ENCODE results near the gene UTRN.

The UTRN gene

DNA sequence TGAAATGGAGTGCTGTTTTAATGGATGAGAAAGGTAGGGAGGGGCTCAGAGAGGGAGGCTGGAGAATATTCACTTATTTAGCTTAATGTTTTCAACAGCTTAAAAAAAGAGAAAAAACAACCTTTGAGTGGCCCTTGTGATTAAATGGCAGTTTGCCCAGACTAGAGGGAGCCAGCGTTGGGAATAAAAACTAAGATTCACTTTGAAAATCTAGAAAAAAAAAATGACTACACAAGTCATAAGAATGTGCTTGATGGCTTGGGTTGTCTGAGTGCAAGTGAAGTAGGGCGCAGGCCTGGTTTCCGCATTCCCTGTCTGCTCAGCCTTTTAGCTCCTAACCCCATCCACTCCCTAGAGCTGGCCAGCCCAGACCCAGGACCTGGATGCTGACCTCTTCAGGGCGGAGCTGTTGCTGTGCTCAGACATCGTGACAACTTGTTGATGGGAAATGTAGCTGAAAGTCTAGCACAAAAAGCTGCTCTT is 28.9 kb downstream of the UTRN start:
- DNase-seq: no peak

DNA sequence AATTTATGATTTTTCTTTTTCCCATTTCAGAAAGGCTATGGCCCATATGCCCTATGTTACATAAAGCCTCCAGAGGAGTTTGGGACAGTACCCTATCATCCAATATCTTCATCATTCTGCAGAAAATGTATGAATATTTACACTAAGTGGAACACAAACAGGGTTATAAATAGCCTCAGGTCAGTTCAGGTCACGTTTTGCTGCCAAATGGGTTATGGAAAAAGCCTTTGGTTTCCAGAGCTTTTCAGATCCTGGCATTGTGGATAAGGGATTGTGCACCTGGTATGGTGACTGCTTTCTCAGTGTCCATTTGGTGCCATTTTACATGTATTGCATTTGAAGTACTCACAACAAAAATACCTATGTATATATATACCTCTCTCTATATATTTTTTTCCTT is 29.4 kb downstream of the UTRN start:
- no peak for DNase-seq

DNA sequence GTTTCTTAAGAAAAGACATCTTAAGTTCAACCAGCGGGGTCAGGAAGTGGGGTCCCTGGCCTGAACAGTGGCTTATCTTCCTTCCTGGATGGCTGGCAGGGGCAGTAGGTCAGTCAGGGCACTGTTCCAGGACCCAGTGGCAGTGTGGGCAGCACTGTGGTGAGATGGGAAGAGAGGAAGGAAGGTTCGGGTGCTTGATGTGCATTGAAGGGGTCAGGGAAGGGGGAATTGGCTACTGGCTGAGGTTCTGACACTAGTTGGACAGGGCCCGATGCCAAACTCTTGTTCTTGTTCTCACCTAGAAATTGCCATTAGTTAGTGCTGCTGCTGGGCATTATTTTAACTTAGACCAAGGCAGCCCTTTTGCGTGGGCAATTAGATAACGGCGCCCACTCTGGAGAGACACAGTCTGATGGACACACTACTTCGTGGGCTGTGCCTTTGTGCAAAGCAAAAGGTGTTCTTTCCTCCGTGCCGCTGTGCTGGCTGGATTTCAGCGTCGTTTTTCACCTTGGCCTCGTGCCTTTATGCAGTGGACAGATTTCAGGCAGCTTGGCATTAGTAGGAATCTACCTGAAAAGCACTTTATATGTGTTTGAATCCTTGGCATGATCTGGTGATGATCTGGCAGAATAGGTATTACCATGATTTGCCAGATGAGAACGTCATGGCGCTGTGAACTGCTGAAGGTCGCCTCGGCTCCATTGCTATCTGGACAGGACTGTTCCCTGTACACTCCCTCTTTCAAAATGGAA is 30.3 kb downstream of the UTRN start:
- no peak for DNase-seq

DNA sequence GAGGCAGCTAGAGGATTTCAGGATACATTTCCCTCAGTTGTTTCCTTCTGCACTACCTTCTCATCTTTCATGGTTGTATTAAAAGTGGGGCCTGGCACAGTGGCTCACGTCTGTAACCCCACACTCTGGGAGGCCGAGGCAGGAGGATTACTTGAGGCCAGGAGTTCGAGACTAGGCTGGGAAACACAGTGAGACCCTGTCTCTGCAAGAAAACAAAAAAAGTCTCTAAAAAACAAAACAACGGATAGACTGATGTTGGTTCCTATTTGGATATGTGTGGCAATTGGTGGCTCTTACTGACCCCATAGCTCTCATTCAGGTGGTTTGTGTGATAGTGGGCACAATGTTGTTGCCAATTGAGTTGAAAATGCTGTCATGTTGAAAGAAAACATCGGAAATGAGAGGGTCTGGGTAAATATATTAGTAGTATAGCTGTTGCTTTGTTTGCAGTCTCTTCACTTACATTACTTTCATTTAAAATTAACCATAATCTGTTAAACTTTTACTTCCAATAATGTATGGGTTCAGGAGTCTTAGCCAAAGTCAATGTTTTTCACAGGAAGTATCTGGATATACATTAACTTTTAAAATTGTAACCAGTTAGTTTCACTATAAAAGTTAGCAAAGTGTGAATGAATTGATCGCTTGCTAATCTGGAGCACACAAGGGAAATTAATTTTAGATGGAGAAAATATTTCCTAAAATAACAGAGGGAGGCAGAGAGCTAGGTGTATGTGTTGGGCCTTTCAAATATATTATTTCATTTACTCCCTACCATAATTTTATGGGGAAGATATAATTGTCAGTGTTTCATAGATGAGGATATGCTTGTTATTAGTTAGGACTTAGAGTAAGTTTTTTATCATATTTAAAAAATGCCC is 31.1 kb downstream of the UTRN start:
- DNase-seq: no peak

DNA sequence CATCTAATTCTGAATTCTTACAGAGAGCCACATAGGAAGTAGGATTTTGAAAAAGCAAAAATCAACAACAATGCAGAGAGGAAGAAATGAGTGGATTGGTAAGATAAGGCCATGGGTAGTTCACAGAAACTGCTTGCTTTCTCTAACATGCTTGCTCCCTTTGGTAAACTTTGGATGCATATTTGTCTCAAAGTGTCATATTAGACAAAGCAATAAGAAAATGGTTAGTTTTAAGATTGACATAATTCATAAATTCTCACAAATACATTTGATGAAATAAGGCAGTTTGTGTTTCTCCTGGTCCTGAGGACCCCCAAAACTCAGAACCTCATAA is 31.7 kb downstream of the UTRN start:
- DNase-seq: no peak

DNA sequence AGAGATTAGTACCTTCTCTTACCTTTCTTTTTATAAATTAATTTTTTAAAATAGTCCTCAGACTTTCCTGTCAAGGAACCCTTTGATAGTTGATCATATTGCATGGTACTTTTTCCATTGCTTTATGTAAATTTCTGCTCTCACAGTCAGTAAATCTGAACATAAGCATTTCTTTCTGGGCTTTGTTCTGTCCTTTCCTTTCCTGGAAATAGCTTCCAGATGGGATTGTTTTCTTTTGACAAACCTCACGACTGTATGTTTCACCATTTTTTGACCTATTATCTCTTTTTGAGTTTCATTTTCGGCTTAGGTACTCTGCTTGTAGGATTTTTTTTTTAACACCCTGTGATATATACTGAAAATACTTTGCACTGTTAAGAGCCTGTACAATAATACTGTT is 32.6 kb downstream of the UTRN start:
- no peak for DNase-seq

DNA sequence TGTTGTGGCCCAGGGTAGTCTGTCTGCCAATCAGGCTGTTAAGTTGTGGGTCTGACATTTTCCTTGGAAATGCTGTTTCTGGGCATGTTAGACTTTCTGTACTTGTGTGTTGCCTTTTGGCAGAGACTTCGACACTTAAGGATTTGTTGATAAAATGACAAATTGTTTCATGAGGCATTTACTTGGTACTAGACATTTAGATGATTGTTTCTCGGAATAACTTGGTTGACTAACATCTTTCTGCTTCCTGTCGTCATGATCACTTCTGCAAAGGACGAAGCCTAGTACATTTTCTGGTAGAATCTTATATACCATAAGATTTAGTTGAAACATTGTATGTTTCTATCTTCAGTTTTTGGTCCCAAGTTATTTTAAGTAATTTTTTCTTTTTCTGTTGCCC is 34.1 kb downstream of the UTRN start:
- DNase-seq: no peak

DNA sequence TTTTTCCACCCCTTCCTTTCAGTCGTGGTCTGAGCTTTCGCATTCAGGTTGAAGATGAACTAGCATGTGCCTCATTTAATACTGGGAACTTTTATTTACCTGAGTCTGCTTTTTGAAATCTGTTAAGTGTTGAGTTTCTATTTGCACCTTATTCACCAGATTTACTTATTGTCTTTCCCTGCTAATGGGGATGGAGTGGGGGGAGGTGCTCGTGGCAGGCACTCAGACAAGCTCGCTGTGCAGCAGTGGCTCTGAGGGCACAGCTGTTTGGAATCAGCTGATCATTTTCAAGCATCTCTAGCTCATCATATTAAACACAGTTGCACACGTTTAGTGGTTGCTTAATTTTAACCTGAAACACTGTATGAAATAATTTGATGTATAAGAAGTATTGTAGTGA is 35.6 kb downstream of the UTRN start:
- no peak for DNase-seq

DNA sequence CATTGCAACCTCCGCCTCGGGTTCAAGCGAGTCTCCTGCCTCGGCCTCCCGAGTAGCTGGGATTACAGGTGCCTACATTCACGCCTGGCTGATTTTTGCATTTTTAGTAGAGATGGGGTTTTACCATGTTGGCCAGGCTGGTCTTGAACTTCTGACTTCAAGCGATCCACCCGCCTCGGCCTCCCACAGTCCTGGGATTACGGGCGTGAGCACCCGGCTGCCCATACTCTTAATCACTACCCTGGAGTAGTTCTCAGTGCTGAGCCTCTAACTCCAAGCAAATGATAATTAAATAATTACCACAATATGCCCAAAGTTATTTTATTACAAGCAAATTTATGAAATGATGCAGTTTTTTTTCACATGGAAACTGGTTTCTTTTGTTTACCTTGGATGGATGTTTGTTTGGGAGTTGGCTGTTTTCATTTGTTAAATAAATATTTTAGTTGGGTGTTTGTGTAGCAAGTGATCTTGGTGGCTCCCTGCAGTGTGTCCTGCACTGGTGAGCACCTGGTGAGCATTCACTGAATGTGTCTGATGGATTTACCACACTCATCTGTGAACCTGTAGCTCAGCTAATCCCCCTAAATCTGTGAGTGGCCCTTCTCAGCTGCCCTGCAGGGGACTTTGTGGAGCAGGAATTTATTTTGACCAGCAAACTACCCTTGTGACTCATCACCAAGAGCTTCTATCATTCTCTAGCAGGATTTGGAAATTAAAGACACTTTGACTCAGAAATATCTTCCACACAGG is 36.9 kb downstream of the UTRN start:
- no peak for DNase-seq

DNA sequence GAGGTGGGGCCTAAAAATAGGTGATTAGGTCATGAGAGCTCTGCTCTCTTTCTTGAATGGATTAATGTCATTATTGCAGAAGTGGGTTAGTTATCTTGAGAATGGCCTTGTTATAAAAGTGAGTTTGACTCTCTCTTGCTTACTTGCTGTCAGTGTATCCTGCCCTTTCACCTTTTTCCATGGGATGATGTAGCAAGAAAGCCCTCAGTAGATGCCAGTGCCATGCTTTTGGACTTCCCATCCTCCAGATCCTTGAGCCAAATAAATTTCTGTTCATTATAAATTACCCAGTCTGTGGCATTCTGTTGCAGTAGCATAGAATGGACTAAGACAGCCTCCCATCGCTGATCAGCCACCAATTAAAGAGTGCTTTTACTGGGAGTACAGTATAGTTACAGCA is 40.1 kb downstream of the UTRN start:
- no peak for DNase-seq

DNA sequence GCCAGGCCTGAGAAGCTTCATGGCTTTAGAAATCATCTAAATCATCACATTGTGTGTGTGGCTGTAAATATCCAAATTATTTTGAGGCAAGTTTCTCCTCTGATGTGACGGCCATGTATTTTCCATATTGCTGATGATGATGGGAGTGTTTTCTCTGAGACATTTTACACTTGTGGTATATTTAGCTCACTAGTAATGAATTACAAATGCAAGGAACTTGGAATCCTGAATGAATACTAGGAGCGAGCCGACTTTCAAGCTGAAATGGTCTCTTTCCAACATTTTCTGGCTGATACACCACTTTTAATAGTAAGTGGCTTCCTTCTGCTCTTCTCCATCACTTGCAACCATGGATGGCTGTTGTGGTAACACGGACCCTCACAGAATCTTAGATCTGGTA is 41.3 kb downstream of the UTRN start:
- DNase-seq: no peak

DNA sequence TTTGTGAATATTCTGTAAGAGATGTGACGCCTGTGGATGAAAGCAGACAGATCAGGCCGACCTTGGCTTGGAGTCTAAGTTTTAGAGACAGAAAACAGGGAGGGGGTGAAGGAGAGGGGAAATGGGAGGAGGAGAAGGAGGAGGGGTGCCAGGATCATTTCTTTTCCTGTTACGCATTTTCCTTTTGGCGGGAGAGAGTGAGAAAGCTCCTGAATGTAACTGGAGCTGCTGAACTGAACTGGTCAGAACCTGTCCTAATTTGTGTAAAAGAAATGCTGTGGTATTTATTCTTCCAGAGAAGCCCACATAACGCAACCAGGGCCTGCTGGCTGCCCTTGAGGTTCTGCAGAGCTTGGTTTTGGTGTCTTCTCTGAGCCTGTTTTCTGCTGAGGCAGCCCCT is 41.9 kb downstream of the UTRN start:
- no peak for DNase-seq

DNA sequence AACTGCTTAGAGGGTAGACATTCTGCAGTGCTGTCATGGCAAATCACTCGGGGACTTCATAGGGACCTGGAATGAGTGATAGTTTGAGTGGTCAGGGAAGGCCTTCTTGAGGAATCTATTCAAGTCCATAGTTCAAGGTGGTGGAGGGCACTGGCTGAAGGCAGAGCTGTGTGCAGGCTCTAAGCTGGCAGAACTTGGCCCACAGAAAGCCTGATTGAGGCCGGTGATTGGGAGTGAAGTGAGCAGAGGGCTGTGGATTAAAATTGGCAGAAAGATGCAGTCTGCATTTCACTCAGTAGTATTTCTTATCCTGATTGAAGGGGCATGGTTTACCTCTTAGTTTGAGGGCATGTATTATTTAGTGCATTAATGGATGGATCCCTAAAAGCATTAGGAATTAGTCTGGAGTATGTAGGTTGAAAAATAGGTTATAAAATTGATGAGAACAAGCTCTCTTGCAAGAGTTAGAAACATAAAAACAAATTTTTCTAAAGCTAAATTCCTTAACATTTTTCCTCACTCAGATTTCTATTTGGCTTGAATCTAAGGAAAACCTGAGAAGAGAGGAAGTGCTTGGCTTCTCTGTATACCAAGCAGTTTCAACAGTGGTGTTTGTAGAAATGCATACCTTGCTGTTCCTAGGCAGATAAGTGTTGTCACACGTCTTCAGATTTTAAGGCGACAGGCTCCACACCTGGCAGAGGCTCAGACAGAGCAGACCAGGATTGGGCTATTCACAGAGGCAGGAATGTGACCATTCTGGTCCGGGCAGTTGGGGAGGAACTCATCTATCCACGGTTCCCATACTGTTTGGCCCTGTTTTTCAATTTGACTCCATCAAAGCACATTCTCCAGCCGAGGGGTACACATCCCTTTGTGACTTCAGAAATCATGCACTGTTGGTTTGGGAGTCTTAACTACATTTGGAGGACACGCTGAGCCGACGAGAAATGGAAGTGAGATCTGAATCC is 45.2 kb downstream of the UTRN start:
- DNase-seq: no peak

DNA sequence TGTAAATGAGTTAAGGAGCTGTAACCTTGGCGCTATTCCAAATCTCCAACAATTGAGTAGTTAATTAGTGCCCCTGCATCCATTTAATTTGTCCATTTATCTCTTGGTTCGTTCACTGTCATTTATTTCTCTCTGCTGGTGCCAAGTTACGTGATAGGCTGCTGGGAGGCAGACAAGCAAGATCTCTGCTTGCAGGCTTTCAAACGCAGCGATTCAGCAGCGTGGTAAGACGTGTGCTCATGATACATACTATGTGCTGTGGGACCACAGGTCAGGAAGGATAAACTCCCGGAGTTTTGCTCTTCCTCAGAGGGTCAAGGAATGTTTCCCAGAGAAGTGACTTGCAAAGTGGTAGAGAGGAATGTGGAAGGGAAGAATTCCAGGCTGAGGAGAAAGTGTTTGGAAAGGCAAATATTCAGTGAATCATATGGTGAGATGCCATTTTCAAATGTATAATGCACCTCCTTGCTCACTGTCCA is 46.4 kb downstream of the UTRN start:
- DNase-seq: no peak

DNA sequence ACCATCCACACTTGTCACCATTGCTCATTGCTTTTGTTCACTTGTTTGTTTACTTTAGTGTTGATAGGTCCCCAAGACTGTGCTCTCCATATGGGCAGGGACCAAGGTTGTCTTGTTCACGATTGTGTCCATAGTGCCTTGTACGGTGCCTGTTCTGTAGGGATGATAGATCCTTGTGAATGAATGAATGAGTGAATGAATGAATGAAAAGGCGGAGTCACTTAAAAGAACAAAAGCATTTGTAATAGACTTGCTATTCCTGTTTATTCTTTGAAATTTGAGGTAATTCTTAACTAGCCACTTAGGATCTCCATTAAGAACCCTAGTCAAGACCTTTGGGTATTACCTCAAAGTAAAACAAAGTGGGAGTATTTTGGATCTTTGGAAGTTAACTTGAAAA is 47.0 kb downstream of the UTRN start:
- DNase-seq: no peak

DNA sequence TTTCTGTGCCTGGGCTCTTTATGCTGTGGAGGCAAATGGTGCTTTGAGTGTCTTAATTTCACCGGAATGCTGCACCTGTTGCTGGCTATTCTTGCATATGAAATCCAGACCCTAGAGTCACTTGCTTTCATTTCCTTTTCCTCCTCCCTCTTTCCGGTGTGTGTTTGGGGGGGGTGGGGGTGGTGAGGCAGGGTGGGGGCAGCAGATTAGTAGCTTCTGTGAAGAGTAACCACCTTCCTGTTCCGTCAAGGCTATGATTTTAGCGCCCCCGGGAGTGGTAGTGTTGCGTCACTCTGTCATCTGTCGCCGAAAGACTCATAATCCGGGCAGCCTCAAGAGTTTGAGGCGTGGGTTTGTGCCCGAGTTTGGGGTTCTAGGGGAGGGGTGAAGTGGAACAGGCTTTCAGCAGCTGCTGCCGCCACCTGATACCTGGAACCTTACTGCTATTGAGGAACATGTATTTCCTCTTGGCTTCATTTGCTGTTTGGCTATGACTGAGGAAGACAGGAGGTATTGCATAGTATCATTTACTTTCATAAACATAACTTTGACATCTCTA is 49.1 kb downstream of the UTRN start:
- DNase-seq: peak; percentile 77 to 86

Data from CD4-positive, alpha-beta T cell treated with Interleukin-1 beta for 1 hour (primary cell).